Breast epithelium (tissue), 4 donors: ENCODE data around the gene VCX2. TPM values are rescaled to one million over a fixed set of nuclear protein-coding genes. Genes with fewer than 3 reads are reported as not detected.
"Not testable (repeated sequence)": the region's sequence is repeated elsewhere in the genome, so short reads cannot be mapped to it uniquely, and the experiment has no call there.

Experiments used
- DNase-seq, 2 donors: peaks; one replicate each; pipeline ENCODE4 v3.0.0-alpha.2; 2019; ENCODE audit warnings: low spot score in 2 of 2
- H3K27ac ChIP-seq, 2 donors: fragments of 200-600 bp; sonication (generic) in 1 of 2; one replicate each; pipeline ENCODE4 v1.5.1; 2016 to 2019; ENCODE audit warnings: mild to moderate bottlenecking in 1 of 2
- H3K27me3 ChIP-seq, 2 donors: fragments of 200-600 bp; sonication (generic) in 1 of 2; one replicate each; pipeline versions ENCODE4 v1.5.1 to v1.6.0; 2017 to 2019; ENCODE audit warnings: control low read depth in 1 of 2, mild to moderate bottlenecking in 1 of 2
- H3K36me3 ChIP-seq: fragments of 200-600 bp; one replicate; pipeline ENCODE4 v1.5.1; 2019
- H3K4me1 ChIP-seq, 2 donors: fragments of 200-600 bp; sonication (generic); one replicate each; pipeline ENCODE4 v1.5.1; 2016 to 2019; ENCODE audit warnings: control low read depth in 1 of 2
- H3K4me3 ChIP-seq, 3 donors: fragments of 200-600 bp; sonication (generic); 1 replicate in 2 of 3; 2 replicates in 1 of 3; pipeline ENCODE4 v1.5.1; 2016 to 2019; ENCODE audit warnings: mild to moderate bottlenecking in 3 of 3, moderate library complexity in 2 of 3
- H3K9me3 ChIP-seq, 2 donors: fragments of 200-600 bp; sonication (generic) in 1 of 2; one replicate each; pipeline ENCODE4 v1.5.1; 2016 to 2019; ENCODE audit warnings: control low read depth in 1 of 2
- CTCF ChIP-seq, 3 donors: fragments of 450-650 bp; IDR thresholded peaks; one replicate each; pipeline ENCODE4 v1.5.1; 2016 to 2017; ENCODE audit warnings: antibody characterized with exemption in 3 of 3, mild to moderate bottlenecking in 3 of 3, moderate library complexity in 3 of 3
- POLR2A ChIP-seq: fragments of 450-650 bp; IDR thresholded peaks from one replicate; pipeline ENCODE4 v1.6.1; 2016; ENCODE audit warnings: antibody characterized with exemption, mild to moderate bottlenecking, moderate library complexity
- POLR2AphosphoS5 ChIP-seq, 3 donors: sonication (generic); formaldehyde crosslinking; IDR thresholded peaks; one replicate each; pipeline ENCODE4 v1.6.1; 2017; ENCODE audit warnings: antibody characterized with exemption in 3 of 3
- intact Hi-C: fragments of 100-400 bp; cut with DNase I; formaldehyde crosslinking; loops from one replicate; pipeline ENCODE4 v1.15.1; 2023; ENCODE audit warnings: low total_unique reads
- total RNA-seq, 3 donors: library from RNA; depleted of rRNA; stranded (reverse); fragments of >200 nt; gene quantifications; one replicate each; pipeline ENCODE4 v1.1.0, GENCODE V29; 2016

The VCX2 gene
- total RNA-seq, 3 donors from 2014 or later = not detected

GRCh38 chrX:8125566-8125965 is 45.5 kb downstream of the VCX2 start:
- H3K27me3 ChIP-seq = peaks cover 0 to 3% of the 10 kb centered on the region in 2 donors
- no peak overlapping the region for H3K4me3 ChIP-seq
- H3K27ac ChIP-seq = no peak overlapping the region
- no peak for TF ChIP-seq POLR2AphosphoS5 (IDR thresholded peaks at IDR 0.05)
- no peak for TF ChIP-seq POLR2A
- TF ChIP-seq CTCF (IDR thresholded peaks at IDR 0.05) = no peak
- H3K36me3 ChIP-seq = no peaks in the 10 kb centered on the region
- intact Hi-C loops = loop anchor here (2.0 kb wide), 1 partner anchor 47 kb away; no protein-coding TSS in a partner anchor
- H3K9me3 ChIP-seq = no peaks in the 10 kb centered on the region
- no peaks in the 10 kb centered on the region for H3K4me1 ChIP-seq
- no peak for DNase-seq

GRCh38 chrX:8122538-8122937 is 48.5 kb downstream of the VCX2 start:
- intact Hi-C loops = no loop called here
- no peak for DNase-seq
- no peaks in the 10 kb centered on the region for H3K36me3 ChIP-seq
- no peak overlapping the region for H3K4me3 ChIP-seq
- no peak for TF ChIP-seq CTCF (IDR thresholded peaks at IDR 0.05)
- TF ChIP-seq POLR2A = no peak
- no peak for TF ChIP-seq POLR2AphosphoS5 (IDR thresholded peaks at IDR 0.05)
- no peaks in the 10 kb centered on the region for H3K4me1 ChIP-seq
- H3K9me3 ChIP-seq = peaks cover 0 to 10% of the 10 kb centered on the region in 2 donors
- peaks cover 0 to 3% of the 10 kb centered on the region in 2 donors for H3K27me3 ChIP-seq
- no peak overlapping the region for H3K27ac ChIP-seq

GRCh38 chrX:8121391-8121790 is 49.7 kb downstream of the VCX2 start:
- H3K27me3 ChIP-seq, DNase-seq: not testable (repeated sequence)

More at GRCh38 chrX:8121391-8121790, 49.7 kb downstream of the VCX2 start:
- intact Hi-C loops, H3K36me3 ChIP-seq, H3K4me1 ChIP-seq, H3K4me3 ChIP-seq, H3K27ac ChIP-seq: not testable (repeated sequence)
- peaks cover 0 to 10% of the 10 kb centered on the region in 2 donors for H3K9me3 ChIP-seq

Other genes starting within 250 kb of the VCX2 start
- 10 to 100 TPM in 2 of 3 donors, 1 to 10 TPM in 1; 9.5 to 22.4 (median 16.8) TPM for gene PNPLA4, start 243.9 kb downstream of the VCX2 start, total RNA-seq